Activated T-cell treated with anti-CD3 and anti-CD28 coated beads for 24 hours (primary cell): Measurements from ENCODE around the gene C14orf119.

Experiments used
- DNase-seq: peaks from one replicate; pipeline ENCODE4 v3.0.0-alpha.2; 2020; ENCODE audit warnings: low read depth

The C14orf119 gene, protein sequence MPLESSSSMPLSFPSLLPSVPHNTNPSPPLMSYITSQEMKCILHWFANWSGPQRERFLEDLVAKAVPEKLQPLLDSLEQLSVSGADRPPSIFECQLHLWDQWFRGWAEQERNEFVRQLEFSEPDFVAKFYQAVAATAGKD

DNA sequence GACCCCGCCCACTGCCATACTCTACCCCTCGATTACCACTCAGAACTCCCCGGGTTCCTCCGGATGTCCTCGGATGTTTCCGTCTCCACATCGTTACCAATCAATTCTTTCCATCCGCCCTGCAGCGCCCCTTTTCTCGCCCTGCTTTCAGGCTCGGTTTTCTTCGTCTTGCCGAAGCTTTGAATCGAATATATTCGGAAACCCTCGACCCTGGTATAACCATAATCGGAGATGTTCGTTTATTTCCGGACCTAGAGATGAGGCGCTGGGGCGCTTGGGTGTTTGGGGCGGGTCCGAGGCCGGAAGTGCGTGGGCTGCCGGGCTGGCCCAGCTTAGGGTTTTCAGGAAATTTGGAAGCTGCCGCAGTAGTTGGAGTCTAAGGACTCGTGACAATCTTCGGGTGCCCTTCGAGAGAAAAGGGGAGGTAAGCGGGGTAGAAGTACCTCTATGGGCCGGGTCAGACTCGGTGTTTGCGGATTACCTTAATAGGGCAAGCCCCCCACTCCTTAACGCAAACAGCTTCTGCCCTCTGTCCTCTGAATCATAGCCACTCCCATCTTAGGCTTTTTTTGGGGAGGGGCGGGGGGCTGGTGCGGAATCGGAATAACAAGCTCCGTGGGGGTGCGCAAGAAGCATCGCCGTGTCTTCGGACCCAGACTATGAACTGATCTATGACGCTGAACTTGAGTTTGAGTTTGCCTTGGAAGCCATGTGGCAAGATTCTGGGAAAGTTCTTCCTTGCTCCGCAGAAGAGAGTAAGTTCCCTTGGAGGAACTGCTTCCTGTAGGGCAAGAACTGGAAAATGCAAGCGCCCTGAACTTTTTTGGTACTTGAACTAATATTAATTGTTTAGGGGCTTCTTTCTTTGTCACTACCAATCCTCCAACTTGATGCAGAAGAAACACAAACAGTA lies at the start of gene C14orf119:
Gene C14orf119 (plus strand): TSS at position 310 of the 913 bp plus-strand sequence. CDS start 2,154 bp downstream, outside the sequence.
- DNase-seq: peak; percentile 99

DNA sequence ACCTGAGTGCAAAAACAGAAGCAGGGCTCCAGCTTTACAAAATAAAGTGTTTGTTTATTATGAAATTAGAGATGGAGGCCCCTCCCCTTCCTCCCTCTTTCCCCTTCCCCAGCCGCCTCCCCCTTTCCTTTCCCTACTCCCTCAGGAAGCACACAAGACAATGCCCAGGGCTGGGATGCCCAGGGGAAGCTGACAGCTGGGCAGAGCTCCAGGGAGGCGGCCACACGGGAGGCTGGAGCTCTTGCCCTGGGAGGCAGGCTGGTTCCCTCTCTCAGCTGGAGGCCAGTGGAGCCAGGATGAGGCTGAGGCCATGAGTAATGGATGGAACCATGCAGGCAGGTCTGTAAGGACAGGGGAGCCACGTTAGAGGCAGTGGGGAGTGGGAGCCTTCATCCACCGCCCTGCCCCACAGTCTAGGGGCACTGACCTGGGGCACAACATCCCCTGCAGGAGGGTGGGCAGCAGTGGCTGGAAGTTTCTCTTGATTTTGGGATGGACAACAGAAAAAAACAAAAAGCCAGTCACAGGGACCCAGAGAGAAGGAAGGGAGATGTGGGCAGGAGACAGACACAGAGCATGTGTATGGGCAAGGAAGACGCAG lies 48.2 kb upstream of the C14orf119 start:
- DNase-seq: no peak

DNA sequence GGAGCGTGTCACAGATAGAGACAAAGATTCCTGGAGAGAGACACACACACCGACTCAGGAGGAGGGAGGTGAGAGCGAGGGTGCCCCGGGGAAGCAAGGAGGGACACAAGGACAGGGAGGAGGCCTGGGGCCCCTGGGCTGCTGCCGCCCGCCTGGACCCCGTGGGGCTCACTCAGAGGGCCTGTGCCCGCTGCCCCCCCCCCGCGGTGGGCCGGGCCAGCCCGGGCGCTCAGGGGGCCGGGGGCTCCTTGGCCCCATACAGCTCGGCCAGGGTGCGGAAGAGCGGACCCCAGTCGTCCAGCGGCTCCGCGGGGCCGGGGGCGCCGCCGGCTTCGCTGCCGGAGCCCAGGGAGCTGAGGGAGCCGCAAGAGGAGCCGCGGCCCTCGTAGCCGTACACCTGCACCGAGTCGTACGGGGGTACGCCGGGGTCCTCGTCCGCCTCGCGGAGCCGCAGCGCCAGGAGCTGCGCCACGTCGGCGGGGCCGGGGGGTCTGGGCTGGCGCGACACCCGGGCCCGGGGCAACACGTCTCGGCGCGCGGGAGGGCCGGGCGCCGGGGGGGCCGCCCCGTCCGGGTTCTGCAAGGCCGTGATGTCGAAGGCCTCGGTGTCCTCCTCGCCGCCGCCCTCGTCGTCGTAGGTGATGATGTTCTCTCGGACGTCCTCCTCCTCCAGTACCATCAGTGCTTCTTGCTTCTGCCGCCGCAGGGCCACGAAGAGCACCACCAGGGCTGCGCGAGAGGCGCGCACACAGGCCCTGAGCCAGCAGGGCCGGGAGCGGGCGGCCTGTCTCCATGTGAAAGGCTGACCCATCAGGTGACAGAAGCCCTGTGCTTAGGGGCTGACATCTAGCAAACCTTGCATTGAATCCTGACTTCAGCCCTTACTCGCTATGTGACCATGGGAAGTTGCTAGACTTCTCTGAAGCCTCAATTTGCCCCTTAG lies 47.3 kb upstream of the C14orf119 start:
- DNase-seq: no peak

- DNase-seq: no peak
Measured at GRCh38 chr14:23049011-23049410, 46.3 kb upstream of the C14orf119 start.

- DNase-seq: no peak
Measured at GRCh38 chr14:23051141-23052057, 43.9 kb upstream of the C14orf119 start.

DNA sequence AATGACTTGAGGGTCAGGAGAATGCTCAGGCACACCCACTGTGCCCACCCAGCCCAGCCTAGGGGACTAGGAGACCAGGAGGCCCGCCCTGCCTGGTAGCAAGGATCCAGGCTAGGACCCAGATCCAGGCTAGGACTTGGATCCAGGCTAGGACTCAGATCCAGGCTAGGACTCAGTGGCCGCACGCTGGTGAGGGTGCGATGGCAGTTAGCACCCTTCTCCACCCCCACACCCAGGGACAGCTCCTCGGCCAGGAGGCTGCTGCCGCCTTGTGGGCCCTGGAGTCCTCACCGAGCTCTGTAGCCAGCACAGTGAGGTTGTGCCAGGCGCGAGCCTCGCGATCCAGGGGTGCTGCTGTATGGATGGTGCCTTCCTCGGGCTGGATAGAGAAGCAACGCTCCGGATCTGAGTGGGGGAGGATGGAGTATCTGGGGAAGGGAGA lies 43.1 kb upstream of the C14orf119 start:
- no peak for DNase-seq

DNA sequence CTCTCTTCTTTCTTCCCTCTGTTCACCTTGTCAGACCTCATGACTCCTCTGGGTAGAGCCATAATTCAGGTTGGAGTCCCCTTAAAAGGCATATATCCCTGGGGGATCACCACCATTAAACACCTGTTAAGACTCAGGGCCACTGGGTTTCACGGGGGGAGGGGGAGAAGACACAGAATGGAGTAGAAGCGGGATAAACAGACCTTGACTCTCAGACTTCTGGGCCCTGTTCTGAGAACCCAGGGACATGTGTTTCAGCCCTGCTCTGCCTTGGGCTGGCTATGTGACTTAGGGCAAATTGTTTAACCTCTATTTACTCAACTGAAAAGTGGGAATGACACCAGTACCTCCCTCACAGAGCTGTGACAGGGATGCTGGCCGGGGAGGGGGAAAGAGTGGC lies 42.6 kb upstream of the C14orf119 start:
- no peak for DNase-seq

GRCh38 chr14:23053426-23053825 lies 41.9 kb upstream of the C14orf119 start:
- no peak for DNase-seq

DNA sequence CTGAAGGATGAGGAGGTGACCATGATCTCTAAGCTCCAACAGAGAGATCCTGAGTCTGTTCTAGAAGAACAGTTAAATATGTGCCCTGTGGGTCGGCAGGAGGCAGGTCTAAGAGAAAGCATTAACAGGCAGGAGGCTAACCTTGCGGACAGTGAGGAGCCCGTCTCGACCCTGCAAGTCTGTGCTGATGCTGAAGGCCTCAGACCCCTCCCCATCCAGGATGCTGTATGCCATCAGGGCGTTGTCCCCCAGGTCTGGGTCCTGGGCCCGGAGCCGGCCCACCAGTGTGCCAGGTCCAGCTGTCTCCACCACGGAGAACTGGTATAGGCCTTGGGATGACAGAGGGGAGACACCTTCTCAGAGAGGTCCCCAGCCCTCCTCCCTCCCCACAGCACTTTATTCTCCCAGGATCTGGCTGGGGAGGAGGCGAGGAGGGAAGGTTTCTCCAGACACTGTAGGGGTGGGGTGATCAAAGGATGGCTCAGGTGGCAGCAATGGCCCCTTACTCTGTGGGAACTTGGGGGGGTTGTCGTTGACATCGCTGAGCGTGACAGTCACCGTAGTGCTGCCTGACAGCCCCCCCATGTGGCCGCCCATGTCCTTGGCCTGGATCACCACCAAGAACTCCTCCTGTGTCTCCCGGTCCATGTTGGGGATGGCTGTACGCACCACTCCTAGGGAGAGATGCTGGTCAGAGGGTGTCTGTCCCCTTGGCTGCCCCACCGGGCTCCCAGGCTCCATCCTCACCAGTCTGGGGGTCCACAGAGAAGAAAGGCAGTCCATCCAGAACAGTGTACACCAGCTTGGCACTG lies 41.1 kb upstream of the C14orf119 start:
- no peak for DNase-seq

GRCh38 chr14:23055147-23055550 lies 40.2 kb upstream of the C14orf119 start:
- no peak for DNase-seq

DNA sequence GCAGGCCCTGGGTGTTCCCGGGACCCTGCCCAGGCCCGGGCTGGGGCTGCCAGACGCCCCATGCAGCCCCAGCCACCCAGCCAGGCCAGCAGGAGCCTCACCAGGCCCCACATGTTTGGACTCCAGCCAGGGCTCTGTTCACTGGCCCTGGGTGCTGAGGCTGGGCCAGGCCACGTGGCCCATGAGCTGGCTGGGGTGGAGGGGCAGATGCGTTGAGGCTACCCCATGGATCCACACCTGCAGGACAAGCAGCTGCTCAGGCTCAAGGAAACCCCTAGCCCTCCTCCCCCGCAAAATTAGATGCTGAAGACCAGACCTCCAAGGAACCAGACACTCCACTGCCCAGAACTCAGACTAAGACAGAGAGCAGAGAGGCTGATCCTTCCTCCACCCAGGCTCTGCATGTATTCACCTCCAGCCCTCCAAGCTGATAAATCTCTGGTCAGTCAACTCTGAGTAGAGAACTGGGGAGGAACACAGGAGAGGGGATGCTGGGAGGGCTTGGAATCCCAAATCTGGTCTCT lies 39.6 kb upstream of the C14orf119 start:
- DNase-seq: no peak

- peak; percentile 51 for DNase-seq
Measured at GRCh38 chr14:23056145-23056955, 39.0 kb upstream of the C14orf119 start.

- peak; percentile 53 for DNase-seq
Measured at GRCh38 chr14:23056956-23057756, 38.1 kb upstream of the C14orf119 start, which contains the start of gene CDH24. Gene CDH24, minus strand, starts transcription at chr14:23057520. Its CDS starts 1,787 bp downstream, at chr14:23055733.

DNA sequence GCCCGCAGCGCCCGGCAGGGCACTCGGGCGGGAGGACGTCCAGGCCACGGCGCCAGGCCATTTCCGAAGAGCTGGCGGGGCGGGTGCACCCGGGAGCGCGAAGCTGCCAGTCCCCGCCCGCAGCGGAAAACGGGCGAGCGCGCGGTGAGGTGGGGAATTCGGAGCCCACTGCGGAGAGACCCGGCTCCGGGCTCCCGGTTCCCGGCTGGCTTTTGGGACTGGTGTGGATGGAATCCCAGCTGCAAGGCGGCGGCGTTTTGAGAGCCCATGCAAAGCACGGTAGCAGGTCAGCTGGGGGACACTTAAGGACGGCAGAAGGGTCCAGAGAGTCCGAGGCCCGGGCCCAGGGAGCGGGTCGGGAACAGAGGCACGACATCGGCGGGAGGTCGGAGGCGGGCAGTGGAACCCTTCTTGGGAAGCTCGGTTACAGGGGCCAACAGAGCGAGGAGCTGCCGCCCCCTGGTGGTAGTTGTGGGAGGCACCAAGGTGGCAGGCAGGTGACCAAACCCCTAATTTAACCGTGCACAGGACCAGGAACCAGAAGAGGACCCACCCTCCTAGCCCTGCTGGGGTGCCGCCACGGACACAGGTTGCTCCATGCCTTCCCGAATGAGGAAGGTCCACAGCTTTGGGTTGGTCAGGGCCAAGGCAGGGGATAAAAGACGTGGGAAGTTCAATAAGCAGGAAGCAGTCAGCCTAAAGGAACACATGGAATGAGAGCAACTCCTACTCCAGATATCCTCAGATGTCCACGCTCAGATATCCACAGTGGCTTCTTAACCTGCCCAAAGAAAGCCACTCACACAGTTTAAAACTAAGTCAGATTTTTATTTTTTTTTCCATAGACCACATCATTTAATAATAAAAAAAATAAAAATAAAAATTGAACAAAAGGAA lies 37.3 kb upstream of the C14orf119 start:
- DNase-seq: peak; percentile 79

- no peak for DNase-seq
Measured at GRCh38 chr14:23058654-23059504, 36.4 kb upstream of the C14orf119 start.
